HepG2 (cell line): ENCODE measurements around the gene GRAMD1A. TPM values are rescaled to one million over a fixed set of nuclear protein-coding genes. Genes with fewer than 3 reads are reported as not detected.

Source experiments
- AKAP8 ChIP-seq: sonication (generic); formaldehyde crosslinking; IDR thresholded peaks from 2 replicates; pipeline ENCODE4 v1.5.1; 2020; ENCODE audit warnings: mild to moderate bottlenecking, missing genetic modification reagents
- ARNTL ChIP-seq: sonication (generic); formaldehyde crosslinking; IDR thresholded peaks from 2 replicates; pipeline ENCODE4 v1.4.0; 2020; ENCODE audit warnings: mild to moderate bottlenecking, missing genetic modification reagents
- EED ChIP-seq: sonication (generic); formaldehyde crosslinking; IDR thresholded peaks from 2 replicates; pipeline ENCODE4 v1.5.0; 2020; ENCODE audit warnings: mild to moderate bottlenecking, missing genetic modification reagents
- ERF ChIP-seq: IDR thresholded peaks from 2 replicates; pipeline ENCODE4 v1.6.1; 2018; ENCODE audit warnings: missing biosample characterization, missing genetic modification reagents
- FOXO4 ChIP-seq: sonication (generic); formaldehyde crosslinking; conservative IDR thresholded peaks from 2 replicates; pipeline ENCODE4 v1.8.1; 2023; ENCODE audit warnings: missing genetic modification reagents
- GATAD1 ChIP-seq: IDR thresholded peaks from 2 replicates; pipeline ENCODE4 v1.6.1; 2016; ENCODE audit warnings: missing genetic modification reagents, missing compliant biosample characterization
- HNRNPLL ChIP-seq: fragments of 200-400 bp; formaldehyde crosslinking; IDR thresholded peaks from 2 replicates; pipeline ENCODE4 v1.6.1; 2017; ENCODE audit warnings: mild to moderate bottlenecking, low read depth, low read length; ENCODE audit not compliant: poor library complexity, severe bottlenecking
- JUNB ChIP-seq: sonication (generic); formaldehyde crosslinking; IDR thresholded peaks from 2 replicates; pipeline ENCODE4 v1.8.0; 2022; ENCODE audit warnings: missing genetic modification reagents, mild to moderate bottlenecking, borderline replicate concordance
- KAT8 ChIP-seq: IDR thresholded peaks from 2 replicates; pipeline ENCODE4 v1.6.1; 2016; ENCODE audit warnings: missing genetic modification reagents, missing compliant biosample characterization
- KDM3A ChIP-seq: IDR thresholded peaks from 2 replicates; pipeline ENCODE4 v1.6.1; 2018; ENCODE audit warnings: low read depth, missing compliant biosample characterization
- KMT2A ChIP-seq: sonication (generic); formaldehyde crosslinking; IDR thresholded peaks from 2 replicates; pipeline ENCODE4 v1.4.0; 2020; ENCODE audit warnings: missing genetic modification reagents
- POLR2AphosphoS2 ChIP-seq: IDR thresholded peaks from 2 replicates; pipeline ENCODE4 v1.6.1; 2011; ENCODE audit warnings: low read depth, low read length, improper control_type of control experiment
- RBFOX2 ChIP-seq: fragments of 200-400 bp; formaldehyde crosslinking; IDR thresholded peaks from 2 replicates; pipeline ENCODE4 v1.6.1; 2017; ENCODE audit warnings: low read depth, mild to moderate bottlenecking, low read length
- SIX4 ChIP-seq: sonication (generic); formaldehyde crosslinking; IDR thresholded peaks from 2 replicates; pipeline ENCODE4 v1.4.0; 2020; ENCODE audit warnings: missing genetic modification reagents
- TBX2 ChIP-seq: sonication (generic); formaldehyde crosslinking; IDR thresholded peaks from 2 replicates; pipeline ENCODE4 v1.5.0; 2020; ENCODE audit warnings: missing genetic modification reagents, mild to moderate bottlenecking, borderline replicate concordance
- TFAP4 ChIP-seq: sonication (generic); IDR thresholded peaks from 2 replicates; pipeline ENCODE4 v1.6.1; 2016; ENCODE audit warnings: low read depth, borderline replicate concordance
- XBP1 ChIP-seq: sonication (generic); formaldehyde crosslinking; IDR thresholded peaks from 2 replicates; pipeline ENCODE4 v1.5.0; 2020; ENCODE audit warnings: missing genetic modification reagents
- ZNF337 ChIP-seq: sonication (generic); formaldehyde crosslinking; IDR thresholded peaks from 2 replicates; pipeline ENCODE4 v1.5.1; 2020; ENCODE audit warnings: missing genetic modification reagents, low read depth, mild to moderate bottlenecking, borderline replicate concordance
- ZNF354B ChIP-seq: sonication (generic); formaldehyde crosslinking; IDR thresholded peaks from 2 replicates; pipeline ENCODE4 v1.8.0; 2022; ENCODE audit warnings: mild to moderate bottlenecking, missing genetic modification reagents
- ZNF362 ChIP-seq: sonication (generic); formaldehyde crosslinking; IDR thresholded peaks from 2 replicates; pipeline ENCODE4 v1.4.0; 2020; ENCODE audit warnings: missing genetic modification reagents, mild to moderate bottlenecking, borderline replicate concordance
- ZNF563 ChIP-seq: sonication (generic); formaldehyde crosslinking; IDR thresholded peaks from 2 replicates; pipeline ENCODE4 v1.8.0; 2022; ENCODE audit warnings: mild to moderate bottlenecking, moderate library complexity, missing genetic modification reagents
- ZNF768 ChIP-seq: sonication (generic); formaldehyde crosslinking; IDR thresholded peaks from 2 replicates; pipeline ENCODE4 v1.4.0; 2020; ENCODE audit warnings: missing genetic modification reagents
- ZNF776 ChIP-seq: sonication (generic); formaldehyde crosslinking; IDR thresholded peaks from 2 replicates; pipeline ENCODE4 v1.4.0; 2020; ENCODE audit warnings: mild to moderate bottlenecking, missing genetic modification reagents
- ZNF878 ChIP-seq: sonication (generic); formaldehyde crosslinking; IDR thresholded peaks from 2 replicates; pipeline ENCODE4 v1.8.1; 2023; ENCODE audit warnings: mild to moderate bottlenecking, missing genetic modification reagents, moderate library complexity
- polyA plus RNA-seq, 8 experiments: library from polyadenylated mRNA; depleted of rRNA in 3 of 8; stranded (reverse) in 7 of 8; unstranded in 1 of 8; fragments of >200 nt; fragmentation: Illumina TruSeq in 4 of 8; extraction: Trizol in 4 of 8; gene quantifications; 2 replicates each; pipeline versions ENCODE4 v1.2.1 to v1.2.3, GENCODE V29; 2011 to 2016; ENCODE audit warnings: low read depth in 4 of 8, missing spikeins in 1 of 8, mixed read lengths in 1 of 8; ENCODE audit not compliant: insufficient read depth in 1 of 8
- total RNA-seq, 5 experiments: library from RNA; depleted of rRNA; stranded (reverse); fragments of >200 nt; fragmentation: Illumina TruSeq; extraction: Trizol; gene quantifications; 2 replicates each; pipeline ENCODE4 v1.2.3, GENCODE V29; 2016; ENCODE audit warnings: low read depth in 1 of 5
- TF ChIP-seq, protein P1 (sequence below): sonication (generic); formaldehyde crosslinking; IDR thresholded peaks from 2 replicates; pipeline ENCODE4 v1.8.0; 2022; ENCODE audit warnings: missing genetic modification reagents, mild to moderate bottlenecking, moderate library complexity, borderline replicate concordance

GRAMD1A gene
- total and polyA plus RNA-seq, 2 of the 13 experiments (the other 11 are each of a cell fraction or from before 2014, with no cell fraction given) = 14.7 to 181 TPM

DNA sequence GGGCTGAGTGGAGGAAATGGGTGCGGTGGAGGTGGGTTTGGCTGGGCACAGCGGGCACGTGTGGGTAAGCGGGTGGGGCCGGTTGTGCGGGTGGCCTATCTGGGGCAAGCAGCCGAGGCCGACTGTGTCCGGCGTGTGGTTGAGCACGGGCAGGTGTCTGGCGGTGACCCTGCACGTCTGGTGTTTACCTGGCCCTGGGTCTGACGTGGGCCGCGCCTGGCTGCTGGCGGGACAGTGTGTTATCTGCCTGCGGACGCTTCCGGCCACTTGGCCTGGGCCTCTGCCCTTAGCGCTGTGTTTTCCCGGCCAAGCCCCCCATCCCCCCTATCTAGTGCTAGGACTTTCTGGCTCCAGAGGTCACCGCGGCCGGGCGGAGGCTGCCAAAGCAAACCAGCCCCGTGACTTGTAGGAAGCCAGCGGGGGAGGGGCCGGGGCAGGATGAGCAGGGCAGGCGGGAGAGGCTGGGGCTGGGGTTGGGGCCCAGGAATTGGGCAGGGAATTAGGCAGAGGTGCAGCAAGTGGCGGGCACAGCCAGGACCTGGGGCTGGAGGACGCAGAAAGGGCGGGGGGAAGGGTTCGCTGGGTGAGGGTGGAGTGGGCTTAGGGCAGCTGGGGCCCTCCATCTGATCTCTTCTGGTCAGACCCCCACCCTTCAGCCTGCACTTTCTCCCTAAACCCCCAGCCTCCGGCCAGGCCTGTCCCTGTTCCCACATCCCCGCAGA, 40.9 kb downstream of the GRAMD1A start (continued):
- TF ChIP-seq RBFOX2 = peak; percentile 97
- peak; percentile 56; the same call in 1 of the 2 replicates for TF ChIP-seq KMT2A (CRISPR knock-in tag)
- TF ChIP-seq KDM3A = no peak; the same call in 1 of the 2 replicates
- peak; percentile 62; the same call in 1 of the 2 replicates for TF ChIP-seq GATAD1 (CRISPR knock-in tag)
- TF ChIP-seq ERF = peak; percentile 95
- peak; percentile 84 for TF ChIP-seq ZNF563
- peak; percentile 97 for TF ChIP-seq ARNTL (CRISPR knock-in tag)
- TF ChIP-seq XBP1 = 0 out of 2 replicates have a peak, but pooled peaks have one; percentile 72
- peak; percentile 90; the same call in 1 of the 2 replicates for TF ChIP-seq TFAP4
- no peak; the same call in 1 of the 2 replicates for TF ChIP-seq ZNF362 (CRISPR knock-in tag)
- TF ChIP-seq AKAP8 = peak; percentile 98
- no peak; the same call in 1 of the 2 replicates for TF ChIP-seq ZNF768
- peak; percentile 74 for TF ChIP-seq HNRNPLL
- peak; percentile 89 for TF ChIP-seq EED
- peak; percentile 81 for TF ChIP-seq SIX4 (CRISPR knock-in tag)
- TF ChIP-seq TBX2 (CRISPR knock-in tag) = peak; percentile 99
- peak; percentile 82; the same call in 1 of the 2 replicates for TF ChIP-seq ZNF337 (CRISPR knock-in tag)
- TF ChIP-seq POLR2AphosphoS2 = no peak
- TF ChIP-seq, protein P1, sequence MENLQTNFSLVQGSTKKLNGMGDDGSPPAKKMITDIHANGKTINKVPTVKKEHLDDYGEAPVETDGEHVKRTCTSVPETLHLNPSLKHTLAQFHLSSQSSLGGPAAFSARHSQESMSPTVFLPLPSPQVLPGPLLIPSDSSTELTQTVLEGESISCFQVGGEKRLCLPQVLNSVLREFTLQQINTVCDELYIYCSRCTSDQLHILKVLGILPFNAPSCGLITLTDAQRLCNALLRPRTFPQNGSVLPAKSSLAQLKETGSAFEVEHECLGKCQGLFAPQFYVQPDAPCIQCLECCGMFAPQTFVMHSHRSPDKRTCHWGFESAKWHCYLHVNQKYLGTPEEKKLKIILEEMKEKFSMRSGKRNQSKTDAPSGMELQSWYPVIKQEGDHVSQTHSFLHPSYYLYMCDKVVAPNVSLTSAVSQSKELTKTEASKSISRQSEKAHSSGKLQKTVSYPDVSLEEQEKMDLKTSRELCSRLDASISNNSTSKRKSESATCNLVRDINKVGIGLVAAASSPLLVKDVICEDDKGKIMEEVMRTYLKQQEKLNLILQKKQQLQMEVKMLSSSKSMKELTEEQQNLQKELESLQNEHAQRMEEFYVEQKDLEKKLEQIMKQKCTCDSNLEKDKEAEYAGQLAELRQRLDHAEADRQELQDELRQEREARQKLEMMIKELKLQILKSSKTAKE (CRISPR knock-in tag) = peak; percentile 100
- peak; percentile 78 for TF ChIP-seq KAT8 (CRISPR knock-in tag)
- no peak; the same call in 1 of the 2 replicates for TF ChIP-seq JUNB
- TF ChIP-seq ZNF776 (CRISPR knock-in tag) = peak; percentile 97
- 0 out of 2 replicates have a peak, but pooled peaks have one; percentile 92 for TF ChIP-seq FOXO4
- TF ChIP-seq ZNF878 (CRISPR knock-in tag) = peak; percentile 93; the same call in 1 of the 2 replicates
- TF ChIP-seq ZNF354B (CRISPR knock-in tag) = no peak
